CD4-positive, alpha-beta memory T cell (primary cell): ENCODE data around the gene RAB34. TPM values are rescaled to one million over a fixed set of nuclear protein-coding genes. Genes with fewer than 3 reads are reported as not detected.
"Not testable (repeated sequence)": the region's sequence is repeated elsewhere in the genome, so short reads cannot be mapped to it uniquely, and the experiment has no call there.

Source experiments
- CTCF ChIA-PET: fragments of 350-600 bp; sonication (Branson Sonifier 250); formaldehyde crosslinking; loops from one replicate; lab custom pipeline; 2021; ENCODE audit warnings: inconsistent platforms; ENCODE audit not compliant: partially characterized antibody; lab: Charles Lee
- POLR2A ChIA-PET: fragments of 350-600 bp; sonication (Branson Sonifier 250); formaldehyde crosslinking; loops from one replicate; lab custom pipeline; 2021; ENCODE audit not compliant: partially characterized antibody; lab: Charles Lee
- DNase-seq, 5 donors: peaks; one replicate each; pipeline versions ENCODE4 v3.0.0 to v3.0.0-alpha.2; 2020 to 2022; ENCODE audit warnings: mixed read lengths in 1 of 5
- H3K27ac ChIP-seq: one replicate; pipeline ENCODE4 v1.7.0; 2013; ENCODE audit warnings: low read depth, low read length
- H3K27me3 ChIP-seq: 2 replicates; pipeline ENCODE4 v1.7.0; 2013; ENCODE audit warnings: mild to moderate bottlenecking, low read length, moderate library complexity; ENCODE audit not compliant: insufficient read depth
- H3K36me3 ChIP-seq: 2 replicates; pipeline ENCODE4 v1.7.0; 2013; ENCODE audit warnings: mild to moderate bottlenecking, low read length, moderate library complexity; ENCODE audit not compliant: insufficient read depth
- H3K4me1 ChIP-seq: 2 replicates; pipeline ENCODE4 v1.7.0; 2013; ENCODE audit warnings: mild to moderate bottlenecking, low read length, moderate library complexity; ENCODE audit not compliant: insufficient read depth
- H3K4me3 ChIP-seq, 2 donors: one replicate each; pipeline ENCODE4 v1.7.0; 2013; ENCODE audit warnings: low read length in 2 of 2, mild to moderate bottlenecking in 1 of 2
- H3K9me3 ChIP-seq, 2 donors: one replicate each; pipeline ENCODE4 v1.7.0; 2013; ENCODE audit warnings: low read length in 2 of 2, control low read depth in 1 of 2; ENCODE audit not compliant: control insufficient read depth in 1 of 2
- H3K27ac Mint-ChIP-seq, 7 donors: one replicate each; pipeline ENCODE4 v1.8.0; 2020 to 2021; ENCODE audit warnings: mixed read lengths in 7 of 7, mild to moderate bottlenecking in 6 of 7, inconsistent platforms in 3 of 7, moderate library complexity in 3 of 7
- H3K27me3 Mint-ChIP-seq, 2 donors: one replicate each; pipeline ENCODE4 v1.8.0; 2020 to 2021; ENCODE audit warnings: mixed read lengths in 2 of 2
- H3K36me3 Mint-ChIP-seq, 2 donors: one replicate each; pipeline ENCODE4 v1.8.0; 2020 to 2021; ENCODE audit warnings: mixed read lengths in 2 of 2, inconsistent platforms in 1 of 2, mild to moderate bottlenecking in 1 of 2
- H3K4me1 Mint-ChIP-seq, 4 donors: one replicate each; pipeline ENCODE4 v1.8.0; 2020 to 2021; ENCODE audit warnings: mixed read lengths in 4 of 4, mild to moderate bottlenecking in 1 of 4
- H3K4me3 Mint-ChIP-seq, 8 donors: one replicate each; pipeline ENCODE4 v1.8.0; 2020 to 2021; ENCODE audit warnings: mixed read lengths in 8 of 8, mild to moderate bottlenecking in 7 of 8, moderate library complexity in 6 of 8, inconsistent platforms in 3 of 8
- H3K9me3 Mint-ChIP-seq, 8 donors: one replicate each; pipeline ENCODE4 v1.8.0; 2020 to 2021; ENCODE audit warnings: mixed read lengths in 8 of 8, mild to moderate bottlenecking in 5 of 8, inconsistent platforms in 3 of 8, moderate library complexity in 1 of 8
- intact Hi-C: fragments of 100-400 bp; cut with micrococcal nuclease; formaldehyde crosslinking; loops from one replicate; pipeline ENCODE4 v1.15.1; 2023
- polyA plus RNA-seq, 2 donors: library from polyadenylated mRNA; unstranded; fragments of 300-500 nt; fragmentation: Illumina TruSeq; gene quantifications; one replicate each; pipeline ENCODE4 v1.2.3, GENCODE V29; 2021
- total RNA-seq, 2 experiments: library from RNA; stranded (reverse); gene quantifications; one replicate each; pipeline ENCODE4 v1.2.3, GENCODE V29; 2021

RAB34 gene
- total and polyA plus RNA-seq, 4 experiments from 2014 or later = 3.0 to 8.7 (median 5.2) TPM

- ChIA-PET POLR2A (interaction anchor here (4.2 to 11.0 kb wide), 4 partner anchors 14 to 227 kb away, joined by 32 to 528 read pairs (median 114); partner anchors contain the start of genes PHF12, PROCA1 and TRAF4), CTCF (interaction anchor here (6.9 kb wide), 1 partner anchor 25 kb away, joined by 492 read pairs; the partner anchor contains the start of gene TRAF4)
- H3K36me3 ChIP-seq = peaks cover 42% of the 10 kb centered on the region
- intact Hi-C loops = loop anchor here (10.0 kb wide), 1 partner anchor 571 kb away; the partner anchor contains the start of gene NUFIP2
- not testable (repeated sequence) for H3K4me3 ChIP-seq, H3K9me3 Mint-ChIP-seq, H3K9me3 ChIP-seq, H3K27me3 Mint-ChIP-seq, H3K27me3 ChIP-seq, DNase-seq
- Mint-ChIP-seq H3K27ac (peak overlapping the region in 6 of 7 donors; percentile 5 to 96 (median 90)), H3K4me3 (peak overlapping the region in 6 of 8 donors; percentile 12 to 95 (median 62)), H3K36me3 (peaks cover 35 to 68% of the 10 kb centered on the region in 2 donors), H3K4me1 (peaks cover 46 to 92% (median 62%) of the 10 kb centered on the region in 4 donors)
- H3K4me1 ChIP-seq = peaks cover 60% of the 10 kb centered on the region
- H3K27ac ChIP-seq = peak overlapping the region; percentile 58
These were observed 6.3 kb upstream of the RAB34 start for GRCh38 chr17:28723836-28724499.

- H3K27ac ChIP-seq = peak overlapping the region; percentile 86
- peaks cover 1 to 4% of the 10 kb centered on the region in 2 donors for H3K27me3 Mint-ChIP-seq
- H3K27me3 ChIP-seq = no peaks in the 10 kb centered on the region
- intact Hi-C loops = loop anchor here (10.0 kb wide), 1 partner anchor 572 kb away; the partner anchor contains the start of gene NUFIP2
- peak overlapping the region in 5 of 8 donors; percentile 12 to 77 (median 24) for H3K4me3 Mint-ChIP-seq
- POLR2A ChIA-PET = interaction anchor here (5.6 to 11.0 kb wide), 3 partner anchors 13 to 228 kb away, joined by 93 to 528 read pairs (median 135); partner anchors contain the start of genes PHF12, PROCA1 and TRAF4
- peak overlapping the region in 5 of 7 donors; percentile 3 to 96 (median 20) for H3K27ac Mint-ChIP-seq
- no peaks in the 10 kb centered on the region for H3K9me3 ChIP-seq
- H3K4me1 ChIP-seq = peaks cover 59% of the 10 kb centered on the region
- peaks cover 48 to 90% (median 64%) of the 10 kb centered on the region in 4 donors for H3K4me1 Mint-ChIP-seq
- no peaks in the 10 kb centered on the region for H3K9me3 Mint-ChIP-seq
- no peak overlapping the region for H3K4me3 ChIP-seq
- DNase-seq = no peak
- CTCF ChIA-PET = interaction anchor here (1.3 to 6.9 kb wide), 2 partner anchors 26 to 40 kb away, joined by 4 to 492 read pairs; partner anchors contain the start of gene TRAF4
- H3K36me3 ChIP-seq = peaks cover 42% of the 10 kb centered on the region
- H3K36me3 Mint-ChIP-seq = peaks cover 35 to 65% of the 10 kb centered on the region in 2 donors
These were observed 5.6 kb upstream of the RAB34 start for GRCh38 chr17:28723159-28723835.

DNA sequence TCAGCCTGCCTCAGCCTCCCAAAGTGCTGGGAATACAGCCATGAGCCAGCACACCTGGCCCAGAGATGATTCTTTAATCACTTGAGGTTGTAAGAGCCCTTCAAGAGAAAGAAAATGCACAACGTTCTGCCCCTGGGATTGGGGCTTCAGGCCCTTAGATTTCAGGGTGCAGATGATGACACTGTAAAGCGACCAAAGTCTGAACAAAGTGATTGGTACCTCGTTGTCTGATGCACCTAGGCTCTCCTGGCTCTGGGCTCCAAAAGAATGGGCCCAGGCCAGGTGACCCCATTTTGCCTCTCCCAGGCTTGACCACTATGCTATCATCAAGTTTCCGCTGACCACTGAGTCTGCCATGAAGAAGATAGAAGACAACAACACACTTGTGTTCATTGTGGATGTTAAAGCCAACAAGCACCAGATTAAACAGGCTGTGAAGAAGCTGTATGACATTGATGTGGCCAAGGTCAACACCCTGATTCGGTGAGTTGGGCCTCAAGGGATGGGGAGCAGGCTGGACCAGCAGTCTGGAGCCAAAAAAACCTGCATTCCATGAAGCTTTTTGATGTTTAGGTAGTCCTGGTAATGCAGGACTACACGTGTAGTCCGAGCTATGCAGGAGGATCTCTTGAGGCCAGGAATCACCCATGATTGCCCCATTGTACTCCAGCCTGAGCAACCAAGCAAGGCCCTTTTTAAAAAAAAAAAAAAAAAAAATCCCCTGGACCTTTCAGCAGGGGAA lies 4.9 kb upstream of the RAB34 start:
- H3K27ac Mint-ChIP-seq = peak overlapping the region in 5 of 7 donors; percentile 47 to 96 (median 71)
- intact Hi-C loops = loop anchor here (10.0 kb wide), 1 partner anchor 572 kb away; the partner anchor contains the start of gene NUFIP2
- Histone ChIP-seq H3K27ac (peak overlapping the region; percentile 86), H3K36me3 (peaks cover 42% of the 10 kb centered on the region), H3K27me3 (no peaks in the 10 kb centered on the region), H3K9me3 (no peaks in the 10 kb centered on the region), H3K4me3 (no peak overlapping the region), H3K4me1 (peaks cover 56% of the 10 kb centered on the region)
- H3K36me3 Mint-ChIP-seq = peaks cover 35 to 60% of the 10 kb centered on the region in 2 donors
- peak overlapping the region in 7 of 8 donors; percentile 38 to 97 (median 63) for H3K4me3 Mint-ChIP-seq
- ChIA-PET CTCF (interaction anchor here (0.7 to 1.6 kb wide), 4 partner anchors 28 to 402 kb away, joined by 3 to 10 read pairs (median 4); no protein-coding TSS in a partner anchor), POLR2A (interaction anchor here (1.1 to 11.0 kb wide), 5 partner anchors 12 to 228 kb away, joined by 3 to 528 read pairs (median 93); partner anchors contain the start of genes BLTP2, FLOT2, PHF12 and PROCA1)
- no peak for DNase-seq
- H3K9me3 Mint-ChIP-seq = no peaks in the 10 kb centered on the region
- peaks cover 3 to 4% of the 10 kb centered on the region in 2 donors for H3K27me3 Mint-ChIP-seq
- peaks cover 45 to 87% (median 62%) of the 10 kb centered on the region in 4 donors for H3K4me1 Mint-ChIP-seq

- Histone ChIP-seq H3K4me1 (peaks cover 58% of the 10 kb centered on the region), H3K27ac (peak overlapping the region; percentile 86), H3K36me3 (peaks cover 42% of the 10 kb centered on the region), H3K4me3 (peak overlapping the region; percentile 78 to 95)
- ChIA-PET CTCF (interaction anchor here (0.9 to 1.6 kb wide), 4 partner anchors 24 to 31 kb away, joined by 3 to 10 read pairs (median 4); no protein-coding TSS in a partner anchor), POLR2A (interaction anchor here (0.7 to 11.0 kb wide), 12 partner anchors 8 to 571 kb away, joined by 3 to 528 read pairs (median 9); partner anchors contain the start of genes BLTP2, DHRS13, IFT20 and NEK8)
- DNase-seq, H3K9me3 ChIP-seq, H3K27me3 ChIP-seq, H3K9me3 Mint-ChIP-seq, H3K27me3 Mint-ChIP-seq: not testable (repeated sequence)
- intact Hi-C loops = loop anchor here (10.0 kb wide), 1 partner anchor 574 kb away; the partner anchor contains the start of gene NUFIP2
- Mint-ChIP-seq H3K27ac (peak overlapping the region; percentile 96 to 100 (median 99)), H3K4me1 (peaks cover 42 to 74% (median 56%) of the 10 kb centered on the region in 4 donors), H3K4me3 (peak overlapping the region; percentile 94 to 99 (median 96)), H3K36me3 (peaks cover 35 to 56% of the 10 kb centered on the region in 2 donors)
These were observed 3.3 kb upstream of the RAB34 start for GRCh38 chr17:28720997-28721329.

GRCh38 chr17:28720247-28720996 lies 2.8 kb upstream of the RAB34 start:
- Histone ChIP-seq H3K4me1 (peaks cover 53% of the 10 kb centered on the region), H3K27ac (peak overlapping the region; percentile 86), H3K27me3 (peaks cover 11% of the 10 kb centered on the region), H3K36me3 (peaks cover 42% of the 10 kb centered on the region), H3K4me3 (peak overlapping the region; percentile 78 to 95), H3K9me3 (no peaks in the 10 kb centered on the region)
- peak overlapping the region; percentile 96 to 100 (median 99) for H3K27ac Mint-ChIP-seq
- no peaks in the 10 kb centered on the region for H3K9me3 Mint-ChIP-seq
- H3K4me1 Mint-ChIP-seq = peaks cover 38 to 70% (median 53%) of the 10 kb centered on the region in 4 donors
- DNase-seq = peak in 1 of 5 donors; percentile 69
- ChIA-PET CTCF (interaction anchor here (0.6 to 2.2 kb wide), 10 partner anchors 8 to 396 kb away, joined by 3 to 21 read pairs (median 5); partner anchors contain the start of genes DHRS13, NEK8, PHF12 and PROCA1), POLR2A (interaction anchor here (0.7 to 11.0 kb wide), 26 partner anchors 8 to 895 kb away, joined by 3 to 528 read pairs (median 4); partner anchors contain the start of genes ALDOC, BLTP2, DHRS13 and FLOT2)
- peaks cover 35 to 53% of the 10 kb centered on the region in 2 donors for H3K36me3 Mint-ChIP-seq
- intact Hi-C loops = loop anchor here (10.0 kb wide), 1 partner anchor 574 kb away; the partner anchor contains the start of gene NUFIP2
- H3K27me3 Mint-ChIP-seq = peaks cover 5 to 12% of the 10 kb centered on the region in 2 donors
- H3K4me3 Mint-ChIP-seq = peak overlapping the region; percentile 94 to 99 (median 96)
